Stimulated activated CD4-positive, alpha-beta T cell treated with anti-CD3 and anti-CD28 coated beads, Interleukin-1b, Interleukin-23, amount 100 ng/mL, for 4 hours (primary cell): ENCODE data around the gene PPP2R5D.
"Not testable (repeated sequence)": the region's sequence is repeated elsewhere in the genome, so short reads cannot be mapped to it uniquely, and the experiment has no call there.

Experiments
- DNase-seq, 2 donors: peaks; one replicate each; pipeline ENCODE4 v3.0.0-alpha.2; 2020; ENCODE audit warnings: low read depth in 2 of 2

Gene PPP2R5D

GRCh38 chr6:42984001-42984923 is at the start of gene PPP2R5D:
TSS of gene PPP2R5D (plus strand) at chr6:42984570. CDS start at chr6:42984678, 108 bp downstream.
- peak; percentile 87 to 95 for DNase-seq

- no peak for DNase-seq
Measured at GRCh38 chr6:42935322-42935721, 49.0 kb upstream of the PPP2R5D start.

GRCh38 chr6:42936398-42936797 is 48.0 kb upstream of the PPP2R5D start:
- no peak for DNase-seq

GRCh38 chr6:42937548-42938427 is 46.6 kb upstream of the PPP2R5D start:
- no peak for DNase-seq

GRCh38 chr6:42938428-42938796 is 46.0 kb upstream of the PPP2R5D start:
- DNase-seq: no peak

GRCh38 chr6:42938987-42939809 is 45.2 kb upstream of the PPP2R5D start:
- no peak for DNase-seq

- no peak for DNase-seq
Measured at GRCh38 chr6:42939810-42940167, 44.6 kb upstream of the PPP2R5D start.

- DNase-seq: no peak
Measured at GRCh38 chr6:42940493-42941045, 43.8 kb upstream of the PPP2R5D start.

- not testable (repeated sequence) for DNase-seq
Measured at GRCh38 chr6:42941356-42941755, 43.0 kb upstream of the PPP2R5D start.

GRCh38 chr6:42942444-42942843 is 41.9 kb upstream of the PPP2R5D start:
- DNase-seq: no peak

GRCh38 chr6:42947950-42948349 is 36.4 kb upstream of the PPP2R5D start:
- DNase-seq: no peak

GRCh38 chr6:42952389-42952788 is 32.0 kb upstream of the PPP2R5D start:
- no peak for DNase-seq

GRCh38 chr6:42954405-42954804 is 30.0 kb upstream of the PPP2R5D start:
- DNase-seq: not testable (repeated sequence)

GRCh38 chr6:42958125-42958524 is 26.2 kb upstream of the PPP2R5D start:
- no peak for DNase-seq

- no peak for DNase-seq
Measured at GRCh38 chr6:42959917-42960242, 24.5 kb upstream of the PPP2R5D start.

- DNase-seq: no peak
Measured at GRCh38 chr6:42960243-42961019, 23.9 kb upstream of the PPP2R5D start, which contains the start of gene GNMT. TSS of gene GNMT (plus strand) at chr6:42960754. CDS start at chr6:42960768, 14 bp downstream.

GRCh38 chr6:42961020-42961470 is 23.3 kb upstream of the PPP2R5D start:
- DNase-seq: no peak

GRCh38 chr6:42962096-42962495 is 22.3 kb upstream of the PPP2R5D start:
- no peak for DNase-seq

- no peak for DNase-seq
Measured at GRCh38 chr6:42962502-42963178, 21.7 kb upstream of the PPP2R5D start.
